Astrocyte (in vitro differentiated cells and primary cell): Measurements from ENCODE around the gene TMEM106B. TPM values are rescaled to one million over a fixed set of nuclear protein-coding genes. Genes with fewer than 3 reads are reported as not detected.

Source experiments
- DNase-seq: peaks from one replicate; pipeline ENCODE4 v3.0.0-alpha.2; 2010; ENCODE audit warnings: low read depth
- FAIRE-seq: peaks from 2 replicates; lab custom pipeline; 2011; peaks lifted over from hg19 to GRCh38; lab: Jason Lieb, UNC
- H2AFZ ChIP-seq: 2 replicates; pipeline ENCODE4 v1.6.0; 2012; ENCODE audit warnings: low read depth, low read length, inconsistent platforms
- H3K27ac ChIP-seq: 2 replicates; pipeline ENCODE4 v1.5.1; 2011; ENCODE audit warnings: low read depth, low read length, inconsistent platforms
- H3K27me3 ChIP-seq: 2 replicates; pipeline ENCODE4 v1.6.0; 2011; ENCODE audit warnings: low read length, inconsistent platforms; ENCODE audit not compliant: insufficient read depth
- H3K36me3 ChIP-seq: 2 replicates; pipeline ENCODE4 v1.5.1; 2011; ENCODE audit warnings: low read length, inconsistent platforms; ENCODE audit not compliant: insufficient read depth
- H3K4me1 ChIP-seq: 2 replicates; pipeline ENCODE4 v1.5.1; 2011; ENCODE audit warnings: low read length, inconsistent platforms; ENCODE audit not compliant: insufficient read depth
- H3K4me2 ChIP-seq: 2 replicates; pipeline ENCODE4 v1.6.0; 2012; ENCODE audit warnings: low read length, inconsistent platforms
- H3K4me3 ChIP-seq: 2 replicates; pipeline ENCODE4 v1.5.1; 2011; ENCODE audit warnings: low read depth, mild to moderate bottlenecking, low read length, inconsistent platforms; ENCODE audit not compliant: insufficient read depth
- H3K79me2 ChIP-seq: 2 replicates; pipeline ENCODE4 v1.6.0; 2012; ENCODE audit warnings: mild to moderate bottlenecking, low read length, inconsistent platforms; ENCODE audit not compliant: insufficient read depth
- H3K9ac ChIP-seq: 2 replicates; pipeline ENCODE4 v1.6.0; 2012; ENCODE audit warnings: mild to moderate bottlenecking, low read length, inconsistent platforms
- H3K9me3 ChIP-seq: 2 replicates; pipeline ENCODE4 v1.5.1; 2012; ENCODE audit warnings: low read depth, mild to moderate bottlenecking, low read length, inconsistent platforms; ENCODE audit not compliant: insufficient read depth
- H4K20me1 ChIP-seq: 2 replicates; pipeline ENCODE4 v1.6.0; 2012; ENCODE audit warnings: low read length, inconsistent platforms; ENCODE audit not compliant: insufficient read depth
- H3K27ac Mint-ChIP-seq: one replicate; pipeline ENCODE4 v1.8.0; 2021; ENCODE audit warnings: mild to moderate bottlenecking, mixed read lengths; ENCODE audit not compliant: unreplicated experiment
- H3K27me3 Mint-ChIP-seq: one replicate; pipeline ENCODE4 v1.8.0; 2021; ENCODE audit warnings: low read depth, mixed read lengths; ENCODE audit not compliant: unreplicated experiment
- H3K36me3 Mint-ChIP-seq: one replicate; pipeline ENCODE4 v1.8.0; 2021; ENCODE audit warnings: low read depth, mixed read lengths; ENCODE audit not compliant: unreplicated experiment
- H3K4me1 Mint-ChIP-seq: one replicate; pipeline ENCODE4 v1.8.0; 2021; ENCODE audit warnings: low read depth, mixed read lengths; ENCODE audit not compliant: unreplicated experiment
- H3K4me3 Mint-ChIP-seq: one replicate; pipeline ENCODE4 v1.8.0; 2021; ENCODE audit warnings: mild to moderate bottlenecking, moderate library complexity, mixed read lengths; ENCODE audit not compliant: unreplicated experiment
- H3K9me3 Mint-ChIP-seq: one replicate; pipeline ENCODE4 v1.8.0; 2021; ENCODE audit warnings: mild to moderate bottlenecking, mixed read lengths; ENCODE audit not compliant: unreplicated experiment
- CTCF ChIP-seq: IDR thresholded peaks from 2 replicates; pipeline ENCODE4 v1.5.1; 2011; ENCODE audit warnings: low read depth, mild to moderate bottlenecking, inconsistent platforms, low read length, moderate library complexity; ENCODE audit not compliant: insufficient read depth
- EZH2 ChIP-seq: IDR thresholded peaks from 2 replicates; pipeline ENCODE4 v1.6.1; 2012; ENCODE audit warnings: mild to moderate bottlenecking, low read length, inconsistent platforms; ENCODE audit not compliant: insufficient read depth
- total RNA-seq: library from RNA; stranded (reverse); gene quantifications from 2 replicates; pipeline ENCODE4 v1.2.1, GENCODE V29; 2021

The TMEM106B gene
- total RNA-seq, 1 donor from 2014 or later, result 42.9 TPM

GRCh38 chr7:12194426-12194825, 16.7 kb upstream of the TMEM106B start:
- Histone ChIP-seq H2AFZ (no peak overlapping the region), H3K27me3 (no peaks in the 10 kb centered on the region), H3K4me1 (no peaks in the 10 kb centered on the region), H3K79me2 (no peaks in the 10 kb centered on the region), H3K4me3 (no peak overlapping the region), H3K9ac (no peak overlapping the region), H3K36me3 (no peaks in the 10 kb centered on the region), H4K20me1 (no peaks in the 10 kb centered on the region), H3K9me3 (no peaks in the 10 kb centered on the region), H3K4me2 (no peak overlapping the region), H3K27ac (no peak overlapping the region)
- no peak overlapping the region for H3K27ac Mint-ChIP-seq
- FAIRE-seq (no peak), DNase-seq (no peak)
- H3K27me3 Mint-ChIP-seq, result no peaks in the 10 kb centered on the region
- TF ChIP-seq EZH2 (no peak), CTCF (no peak)
- peaks cover 3% of the 10 kb centered on the region for H3K4me1 Mint-ChIP-seq
- H3K9me3 Mint-ChIP-seq, result peaks cover 2% of the 10 kb centered on the region
- no peaks in the 10 kb centered on the region for H3K36me3 Mint-ChIP-seq
- H3K4me3 Mint-ChIP-seq, result no peak overlapping the region

- Histone ChIP-seq H3K9me3 (no peaks in the 10 kb centered on the region), H3K27me3 (no peaks in the 10 kb centered on the region), H3K9ac (no peak overlapping the region), H3K4me3 (no peak overlapping the region), H3K4me1 (no peaks in the 10 kb centered on the region), H3K36me3 (no peaks in the 10 kb centered on the region), H3K4me2 (no peak overlapping the region), H3K27ac (no peak overlapping the region), H3K79me2 (no peaks in the 10 kb centered on the region), H2AFZ (no peak overlapping the region), H4K20me1 (no peaks in the 10 kb centered on the region)
- Mint-ChIP-seq H3K36me3 (no peaks in the 10 kb centered on the region), H3K4me3 (no peak overlapping the region), H3K4me1 (peaks cover 7% of the 10 kb centered on the region), H3K27ac (no peak overlapping the region), H3K9me3 (no peaks in the 10 kb centered on the region), H3K27me3 (no peaks in the 10 kb centered on the region)
- DNase-seq (no peak), FAIRE-seq (no peak)
- TF ChIP-seq CTCF (no peak), EZH2 (no peak)
These were observed 14.7 kb upstream of the TMEM106B start for GRCh38 chr7:12196386-12196785.

GRCh38 chr7:12199363-12199762, 11.7 kb upstream of the TMEM106B start:
- H3K4me2 ChIP-seq, result no peak overlapping the region
- no peaks in the 10 kb centered on the region for H3K27me3 ChIP-seq
- H3K4me1 ChIP-seq, result no peaks in the 10 kb centered on the region
- H3K9me3 Mint-ChIP-seq, result no peaks in the 10 kb centered on the region
- H3K36me3 ChIP-seq, result no peaks in the 10 kb centered on the region
- H2AFZ ChIP-seq, result no peak overlapping the region
- H3K27ac ChIP-seq, result no peak overlapping the region
- no peak overlapping the region for H3K27ac Mint-ChIP-seq
- no peaks in the 10 kb centered on the region for H3K36me3 Mint-ChIP-seq
- H3K9me3 ChIP-seq, result no peaks in the 10 kb centered on the region
- H4K20me1 ChIP-seq, result no peaks in the 10 kb centered on the region
- no peak overlapping the region for H3K9ac ChIP-seq
- H3K79me2 ChIP-seq, result no peaks in the 10 kb centered on the region
- peak; percentile 62 for DNase-seq
- TF ChIP-seq EZH2, result no peak
- TF ChIP-seq CTCF, result no peak
- H3K27me3 Mint-ChIP-seq, result no peaks in the 10 kb centered on the region
- no peak overlapping the region for H3K4me3 ChIP-seq
- peak; percentile 17 for FAIRE-seq
- no peak overlapping the region for H3K4me3 Mint-ChIP-seq
- peaks cover 7% of the 10 kb centered on the region for H3K4me1 Mint-ChIP-seq
